ENCODE results near the gene INPP5E. TPM values are rescaled to one million over a fixed set of nuclear protein-coding genes. Genes with fewer than 3 reads are reported as not detected.

The INPP5E gene
- total and polyA plus RNA-seq, 3 donors from 2014 or later, result 22.1 to 38.0 (median 32.2) TPM

DNA sequence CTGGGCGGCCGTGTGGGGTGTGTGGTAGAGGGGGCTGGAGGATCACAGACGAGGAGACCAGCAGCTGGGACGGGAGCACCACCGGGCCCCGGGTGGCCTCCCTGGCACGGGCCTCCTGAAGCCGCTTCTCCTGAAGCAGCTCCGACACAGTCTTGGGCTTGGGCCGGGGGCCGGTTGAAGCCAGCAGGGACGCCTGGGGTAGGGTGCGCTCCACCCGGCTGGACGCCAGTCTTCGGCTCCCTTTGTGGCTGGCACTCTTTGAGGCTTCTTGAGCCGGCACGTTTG, 60.7 kb downstream of the INPP5E start:
- DNase-seq, result no peak
- intact Hi-C loops (cut with DNase I; ENCODE audit: low total_unique reads), result no loop called here
- whole genome bisulfite sequencing, 2 donors, result 88 to 92% methylated on average over 5 to 18 of the region's 18 CpGs
- Histone ChIP-seq H3K36me3 (ENCODE audit: low read depth, missing control alignments) (no peaks in the 10 kb centered on the region), H3K9me3 (no peaks in the 10 kb centered on the region), H3K4me1 (no peaks in the 10 kb centered on the region), H3K27me3 (no peaks in the 10 kb centered on the region), H3K4me3 (no peak overlapping the region), H3K27ac (no peak overlapping the region)
- TF ChIP-seq, protein P1, sequence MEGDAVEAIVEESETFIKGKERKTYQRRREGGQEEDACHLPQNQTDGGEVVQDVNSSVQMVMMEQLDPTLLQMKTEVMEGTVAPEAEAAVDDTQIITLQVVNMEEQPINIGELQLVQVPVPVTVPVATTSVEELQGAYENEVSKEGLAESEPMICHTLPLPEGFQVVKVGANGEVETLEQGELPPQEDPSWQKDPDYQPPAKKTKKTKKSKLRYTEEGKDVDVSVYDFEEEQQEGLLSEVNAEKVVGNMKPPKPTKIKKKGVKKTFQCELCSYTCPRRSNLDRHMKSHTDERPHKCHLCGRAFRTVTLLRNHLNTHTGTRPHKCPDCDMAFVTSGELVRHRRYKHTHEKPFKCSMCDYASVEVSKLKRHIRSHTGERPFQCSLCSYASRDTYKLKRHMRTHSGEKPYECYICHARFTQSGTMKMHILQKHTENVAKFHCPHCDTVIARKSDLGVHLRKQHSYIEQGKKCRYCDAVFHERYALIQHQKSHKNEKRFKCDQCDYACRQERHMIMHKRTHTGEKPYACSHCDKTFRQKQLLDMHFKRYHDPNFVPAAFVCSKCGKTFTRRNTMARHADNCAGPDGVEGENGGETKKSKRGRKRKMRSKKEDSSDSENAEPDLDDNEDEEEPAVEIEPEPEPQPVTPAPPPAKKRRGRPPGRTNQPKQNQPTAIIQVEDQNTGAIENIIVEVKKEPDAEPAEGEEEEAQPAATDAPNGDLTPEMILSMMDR (IDR thresholded peaks at IDR 0.05), result no peak
- TF ChIP-seq POLR2A (IDR thresholded peaks at IDR 0.05), result no peak

Other genes starting within 250 kb of the INPP5E start
- under 1 TPM; 0.55 to 0.62 TPM for gene LHX3, start 234.7 kb downstream of the INPP5E start, total RNA-seq
- not detected for gene LHX3, start 234.7 kb downstream of the INPP5E start, polyA plus RNA-seq (ENCODE audit: insufficient read depth, low read depth, low replicate concordance)
- 10 to 100 TPM; 22.1 to 23.3 TPM for gene QSOX2, start 194.0 kb downstream of the INPP5E start, total RNA-seq
- 22.6 TPM for gene QSOX2, start 194.0 kb downstream of the INPP5E start, polyA plus RNA-seq (ENCODE audit: insufficient read depth, low read depth, low replicate concordance)
- gene CCDC187, start 135.8 kb downstream of the INPP5E start, total RNA-seq, result 10 to 100 TPM; 13.8 to 61.5 TPM
- gene CCDC187, start 135.8 kb downstream of the INPP5E start, polyA plus RNA-seq (ENCODE audit: insufficient read depth, low read depth, low replicate concordance), result 33.4 TPM
- 100 to 1,000 TPM in 1 of 2 donors, 10 to 100 TPM in 1; 84.4 to 101 TPM for gene GPSM1, start 112.3 kb downstream of the INPP5E start, total RNA-seq
- 33.5 TPM for gene GPSM1, start 112.3 kb downstream of the INPP5E start, polyA plus RNA-seq (ENCODE audit: insufficient read depth, low read depth, low replicate concordance)
- gene DNLZ, start 76.1 kb downstream of the INPP5E start, total RNA-seq, result 10 to 100 TPM; 48.2 to 51.1 TPM
- gene DNLZ, start 76.1 kb downstream of the INPP5E start, polyA plus RNA-seq (ENCODE audit: insufficient read depth, low read depth, low replicate concordance), result 14.0 TPM
- gene CARD9, start 66.2 kb downstream of the INPP5E start, total RNA-seq, result 1 to 10 TPM; 3.5 to 3.7 TPM
- 1.8 TPM for gene CARD9, start 66.2 kb downstream of the INPP5E start, polyA plus RNA-seq (ENCODE audit: insufficient read depth, low read depth, low replicate concordance)
- 10 to 100 TPM; 29.5 to 35.9 TPM for gene SNAPC4, start 39.7 kb downstream of the INPP5E start, total RNA-seq
- 21.2 TPM for gene SNAPC4, start 39.7 kb downstream of the INPP5E start, polyA plus RNA-seq (ENCODE audit: insufficient read depth, low read depth, low replicate concordance)
- 10 to 100 TPM; 61.7 to 64.3 TPM for gene ENTR1, start 29.2 kb downstream of the INPP5E start, total RNA-seq
- gene ENTR1, start 29.2 kb downstream of the INPP5E start, polyA plus RNA-seq (ENCODE audit: insufficient read depth, low read depth, low replicate concordance), result 69.1 TPM
- 10 to 100 TPM; 66.7 to 69.8 TPM for gene PMPCA, start 29.2 kb downstream of the INPP5E start, total RNA-seq
- 78.4 TPM for gene PMPCA, start 29.2 kb downstream of the INPP5E start, polyA plus RNA-seq (ENCODE audit: insufficient read depth, low read depth, low replicate concordance)
- gene SEC16A, start 43.2 kb upstream of the INPP5E start, total RNA-seq, result 100 to 1,000 TPM in 1 of 2 donors, 10 to 100 TPM in 1; 90.4 to 103 TPM
- 67.8 TPM for gene SEC16A, start 43.2 kb upstream of the INPP5E start, polyA plus RNA-seq (ENCODE audit: insufficient read depth, low read depth, low replicate concordance)
- gene NOTCH1, start 106.2 kb upstream of the INPP5E start, total RNA-seq, result 10 to 100 TPM; 32.4 to 34.1 TPM
- 7.2 TPM for gene NOTCH1, start 106.2 kb upstream of the INPP5E start, polyA plus RNA-seq (ENCODE audit: insufficient read depth, low read depth, low replicate concordance)
- 100 to 1,000 TPM; 101 to 106 TPM for gene EGFL7, start 223.1 kb upstream of the INPP5E start, total RNA-seq
- 68.5 TPM for gene EGFL7, start 223.1 kb upstream of the INPP5E start, polyA plus RNA-seq (ENCODE audit: insufficient read depth, low read depth, low replicate concordance)
- 10 to 100 TPM; 46.6 to 52.7 TPM for gene AGPAT2, start 247.6 kb upstream of the INPP5E start, total RNA-seq
- 34.2 TPM for gene AGPAT2, start 247.6 kb upstream of the INPP5E start, polyA plus RNA-seq (ENCODE audit: insufficient read depth, low read depth, low replicate concordance)